ENCODE measurements around the gene SPDYA.

Gene SPDYA

GRCh38 chr2:28895189-28895893, 84.7 kb downstream of the SPDYA start:
- Histone ChIP-seq H3K36me3 (ENCODE audit: control insufficient read depth, low read length) (peaks cover 53% of the 10 kb centered on the region), H3K4me1 (ENCODE audit: control insufficient read depth, low read length) (peaks cover 31% of the 10 kb centered on the region), H3K9me2 (replicated peaks; ENCODE audit: control insufficient read depth, low read length) (no peaks in the 10 kb centered on the region), H4K20me1 (ENCODE audit: control insufficient read depth, insufficient read depth, low read depth, low read length) (peaks cover 38% of the 10 kb centered on the region), H3K4me2 (ENCODE audit: low read length) (peak overlapping the region; percentile 70), H3K79me2 (ENCODE audit: control insufficient read depth, low read length) (peaks cover 59% of the 10 kb centered on the region), H3K27ac (ENCODE audit: low read depth, low read length) (peak overlapping the region; percentile 52), H3K4me3 (ENCODE audit: low read length) (peak overlapping the region; percentile 85), H3K9me3 (ENCODE audit: control insufficient read depth, insufficient read depth, low read length) (no peaks in the 10 kb centered on the region), H3F3A (ENCODE audit: control insufficient read depth, insufficient read depth) (0 out of 2 replicates have a peak, but pooled peaks cover 3% of the 10 kb centered on the region), H3K27me3 (ENCODE audit: control insufficient read depth, low read length) (no peaks in the 10 kb centered on the region)
- no peak for TF ChIP-seq EZH2phosphoT487 (IDR thresholded peaks at IDR 0.05; ENCODE audit: borderline replicate concordance, low read length)
- no peak for TF ChIP-seq CTCF (IDR thresholded peaks at IDR 0.05; ENCODE audit: low read depth, low read length, poor library complexity, severe bottlenecking)

- no peaks in the 10 kb centered on the region for H3K27me3 ChIP-seq (ENCODE audit: control insufficient read depth, low read length)
- peaks cover 46% of the 10 kb centered on the region for H4K20me1 ChIP-seq (ENCODE audit: control insufficient read depth, insufficient read depth, low read depth, low read length)
- no peaks in the 10 kb centered on the region for H3K9me3 ChIP-seq (ENCODE audit: control insufficient read depth, insufficient read depth, low read length)
- H3K36me3 ChIP-seq (ENCODE audit: control insufficient read depth, low read length) = peaks cover 69% of the 10 kb centered on the region
- H3K4me2 ChIP-seq (ENCODE audit: low read length) = peak overlapping the region; percentile 70
- peaks cover 31% of the 10 kb centered on the region for H3K4me1 ChIP-seq (ENCODE audit: control insufficient read depth, low read length)
- H3K9me2 ChIP-seq (replicated peaks; ENCODE audit: control insufficient read depth, low read length) = no peaks in the 10 kb centered on the region
- no peak for TF ChIP-seq EZH2phosphoT487 (IDR thresholded peaks at IDR 0.05; ENCODE audit: borderline replicate concordance, low read length)
- no peak for TF ChIP-seq CTCF (IDR thresholded peaks at IDR 0.05; ENCODE audit: low read depth, low read length, poor library complexity, severe bottlenecking)
- H3K79me2 ChIP-seq (ENCODE audit: control insufficient read depth, low read length) = peaks cover 75% of the 10 kb centered on the region
- H3K4me3 ChIP-seq (ENCODE audit: low read length) = peak overlapping the region; percentile 85
- H3F3A ChIP-seq (ENCODE audit: control insufficient read depth, insufficient read depth) = 0 out of 2 replicates have a peak, but pooled peaks cover 3% of the 10 kb centered on the region
- H3K27ac ChIP-seq (ENCODE audit: low read depth, low read length) = no peak overlapping the region
These were observed 86.3 kb downstream of the SPDYA start for GRCh38 chr2:28896906-28897305.

- Histone ChIP-seq H3K4me3 (ENCODE audit: low read length) (peak overlapping the region; percentile 85), H3K4me2 (ENCODE audit: low read length) (peak overlapping the region; percentile 70), H3F3A (ENCODE audit: control insufficient read depth, insufficient read depth) (0 out of 2 replicates have a peak, but pooled peaks cover 3% of the 10 kb centered on the region), H3K9me3 (ENCODE audit: control insufficient read depth, insufficient read depth, low read length) (no peaks in the 10 kb centered on the region), H3K27me3 (ENCODE audit: control insufficient read depth, low read length) (no peaks in the 10 kb centered on the region), H3K9me2 (replicated peaks; ENCODE audit: control insufficient read depth, low read length) (no peaks in the 10 kb centered on the region), H3K4me1 (ENCODE audit: control insufficient read depth, low read length) (peaks cover 31% of the 10 kb centered on the region), H3K79me2 (ENCODE audit: control insufficient read depth, low read length) (peaks cover 86% of the 10 kb centered on the region), H4K20me1 (ENCODE audit: control insufficient read depth, insufficient read depth, low read depth, low read length) (peaks cover 54% of the 10 kb centered on the region), H3K36me3 (ENCODE audit: control insufficient read depth, low read length) (peaks cover 80% of the 10 kb centered on the region), H3K27ac (ENCODE audit: low read depth, low read length) (no peak overlapping the region)
- no peak for TF ChIP-seq CTCF (IDR thresholded peaks at IDR 0.05; ENCODE audit: low read depth, low read length, poor library complexity, severe bottlenecking)
- no peak for TF ChIP-seq EZH2phosphoT487 (IDR thresholded peaks at IDR 0.05; ENCODE audit: borderline replicate concordance, low read length)
These were observed 87.4 kb downstream of the SPDYA start for GRCh38 chr2:28898048-28898447.
